Activated naive CD4-positive, alpha-beta T cell treated with anti-CD3 and anti-CD28 coated beads, Interleukin-2, amount 10 ng/mL, durations not matched to agents 7 days and 5 days (primary cell): ENCODE results near the gene RAB23.
A peak's percentile ranks its signal among the peaks of the same experiment; 100 is the strongest.

Experiments
- CTCF ChIA-PET: fragments of 350-600 bp; sonication (Branson Sonifier 250); formaldehyde crosslinking; loops from one replicate; lab custom pipeline; 2021; ENCODE audit warnings: antibody characterized with exemption; lab: Charles Lee
- DNase-seq: peaks from one replicate; pipeline ENCODE4 v3.0.0-alpha.2; 2020
- H3K27ac Mint-ChIP-seq: one replicate; pipeline ENCODE4 v1.8.0; 2021; ENCODE audit warnings: mild to moderate bottlenecking, moderate library complexity, mixed read lengths
- H3K27me3 Mint-ChIP-seq: one replicate; pipeline ENCODE4 v1.8.0; 2021; ENCODE audit warnings: mild to moderate bottlenecking, mixed read lengths
- H3K36me3 Mint-ChIP-seq: one replicate; pipeline ENCODE4 v1.8.0; 2021; ENCODE audit warnings: mixed read lengths
- H3K4me1 Mint-ChIP-seq: one replicate; pipeline ENCODE4 v1.8.0; 2021; ENCODE audit warnings: mixed read lengths
- H3K4me3 Mint-ChIP-seq: one replicate; pipeline ENCODE4 v1.8.0; 2021; ENCODE audit warnings: mild to moderate bottlenecking, moderate library complexity, mixed read lengths
- H3K9me3 Mint-ChIP-seq: one replicate; pipeline ENCODE4 v1.8.0; 2021; ENCODE audit warnings: mixed read lengths

The RAB23 gene

GRCh38 chr6:57182017-57182432, 40.1 kb downstream of the RAB23 start:
- Mint-ChIP-seq H3K4me1 (peaks cover 8% of the 10 kb centered on the region), H3K4me3 (no peak overlapping the region), H3K27ac (peak overlapping the region; percentile 4), H3K36me3 (peaks cover 39% of the 10 kb centered on the region), H3K9me3 (no peaks in the 10 kb centered on the region), H3K27me3 (no peaks in the 10 kb centered on the region)
- no peak for DNase-seq
- CTCF ChIA-PET, result interaction anchor here (0.9 kb wide), 1 partner anchor 16 kb away, joined by 4 read pairs; no protein-coding TSS in a partner anchor

GRCh38 chr6:57180596-57180995, 41.5 kb downstream of the RAB23 start:
- Mint-ChIP-seq H3K4me3 (no peak overlapping the region), H3K9me3 (no peaks in the 10 kb centered on the region), H3K27ac (no peak overlapping the region), H3K36me3 (peaks cover 39% of the 10 kb centered on the region), H3K4me1 (peaks cover 9% of the 10 kb centered on the region), H3K27me3 (no peaks in the 10 kb centered on the region)
- no peak for DNase-seq
- CTCF ChIA-PET, result no interaction called here

- Mint-ChIP-seq H3K9me3 (no peaks in the 10 kb centered on the region), H3K27ac (no peak overlapping the region), H3K4me1 (peaks cover 30% of the 10 kb centered on the region), H3K4me3 (no peak overlapping the region), H3K36me3 (peaks cover 24% of the 10 kb centered on the region), H3K27me3 (no peaks in the 10 kb centered on the region)
- DNase-seq, result no peak
- CTCF ChIA-PET, result no interaction called here
Observed at GRCh38 chr6:57177545-57178265, 44.4 kb downstream of the RAB23 start.

DNA sequence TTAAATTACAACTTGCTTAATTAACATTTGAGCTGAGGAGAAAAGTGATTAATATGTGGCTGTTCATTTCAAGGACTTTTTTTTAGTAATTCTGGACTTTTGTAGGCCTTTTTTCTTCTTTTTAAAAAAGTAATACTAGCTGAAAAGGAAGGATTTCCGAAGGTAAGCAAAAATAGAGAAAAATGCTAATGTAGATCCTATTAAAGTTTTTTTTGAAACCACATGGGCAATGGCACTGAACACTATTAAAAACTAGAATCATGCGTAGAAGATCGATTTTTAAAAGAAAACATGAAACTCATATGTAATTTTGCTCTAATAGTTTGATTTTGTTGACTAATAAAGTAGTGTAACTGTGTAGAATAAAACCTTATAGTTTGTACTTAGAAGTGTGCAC, 47.6 kb downstream of the RAB23 start:
- peaks cover 51% of the 10 kb centered on the region for H3K4me1 Mint-ChIP-seq
- DNase-seq, result no peak
- CTCF ChIA-PET, result interaction anchor here (1.2 kb wide), 1 partner anchor 13 kb away, joined by 3 read pairs; no protein-coding TSS in a partner anchor
- H3K4me3 Mint-ChIP-seq, result no peak overlapping the region
- no peaks in the 10 kb centered on the region for H3K27me3 Mint-ChIP-seq
- peaks cover 13% of the 10 kb centered on the region for H3K36me3 Mint-ChIP-seq
- H3K27ac Mint-ChIP-seq, result no peak overlapping the region
- no peaks in the 10 kb centered on the region for H3K9me3 Mint-ChIP-seq

- Mint-ChIP-seq H3K4me3 (peak overlapping the region; percentile 90), H3K27ac (peak overlapping the region; percentile 92), H3K36me3 (peaks cover 13% of the 10 kb centered on the region), H3K4me1 (peaks cover 50% of the 10 kb centered on the region), H3K27me3 (no peaks in the 10 kb centered on the region), H3K9me3 (no peaks in the 10 kb centered on the region)
- DNase-seq, result no peak
- CTCF ChIA-PET, result interaction anchor here (1.2 kb wide), 1 partner anchor 14 kb away, joined by 3 read pairs; no protein-coding TSS in a partner anchor
Observed at GRCh38 chr6:57173886-57174510, 48.1 kb downstream of the RAB23 start.

DNA sequence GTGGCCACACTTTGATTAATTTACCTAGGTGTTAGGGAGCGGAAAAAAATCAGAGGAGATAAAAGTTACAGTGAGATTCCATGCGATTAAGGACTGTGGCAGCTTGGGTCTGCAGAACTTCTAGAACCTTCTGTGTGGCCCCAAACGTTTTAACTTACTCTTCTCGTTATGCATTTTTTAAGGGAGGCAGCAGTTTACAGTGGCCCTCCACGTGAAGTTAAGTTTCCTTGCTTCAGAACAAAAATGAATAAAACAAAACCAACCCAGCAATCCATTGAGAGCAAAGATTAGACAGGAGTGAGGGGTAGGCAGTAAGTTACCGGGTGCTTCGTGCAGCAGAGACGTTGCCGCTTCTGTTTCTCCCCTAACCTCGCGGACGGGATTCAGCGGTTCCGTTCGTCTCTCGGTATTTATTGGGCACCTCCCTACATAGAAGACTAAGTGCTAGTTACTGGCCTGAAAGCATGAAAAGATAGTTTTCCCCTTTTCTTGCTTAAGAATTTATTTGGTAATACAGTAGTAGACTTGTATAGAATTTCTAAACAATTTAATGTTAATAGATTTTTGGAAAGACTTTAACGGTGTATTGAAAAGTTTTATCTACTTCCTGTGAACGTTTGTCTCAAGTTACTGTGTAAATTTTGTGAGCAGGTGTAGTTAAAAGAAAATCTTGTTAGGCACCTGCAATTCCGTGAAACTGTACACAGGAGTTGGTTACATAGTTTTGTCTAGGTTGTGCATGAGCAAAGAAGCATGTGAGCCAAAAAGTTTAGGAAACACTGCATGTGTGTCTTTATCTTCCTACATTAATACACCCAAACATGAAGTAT, 48.8 kb downstream of the RAB23 start:
- CTCF ChIA-PET, result interaction anchor here (1.2 kb wide), 1 partner anchor 15 kb away, joined by 3 read pairs; no protein-coding TSS in a partner anchor
- peaks cover 12% of the 10 kb centered on the region for H3K36me3 Mint-ChIP-seq
- H3K27ac Mint-ChIP-seq, result peak overlapping the region; percentile 92

GRCh38 chr6:57172136-57173055, 49.7 kb downstream of the RAB23 start, which contains the start of gene BAG2:
TSS of gene BAG2 (plus strand) at chr6:57172326. CDS start at chr6:57172698, 372 bp downstream.
- H3K27ac Mint-ChIP-seq, result peak within 1 kb of the TSS; percentile 92
- no peaks in the 10 kb centered on the region for H3K27me3 Mint-ChIP-seq

More for the DNA sequence above, 48.8 kb downstream of the RAB23 start:
- Mint-ChIP-seq H3K4me3 (peak overlapping the region; percentile 90), H3K27me3 (no peaks in the 10 kb centered on the region), H3K9me3 (no peaks in the 10 kb centered on the region), H3K4me1 (peaks cover 47% of the 10 kb centered on the region)
- DNase-seq, result peak; percentile 50

GRCh38 chr6:57165080-57165479, 57.0 kb downstream of the RAB23 start:
- no peaks in the 10 kb centered on the region for H3K27me3 Mint-ChIP-seq
- DNase-seq, result no peak
- H3K4me1 Mint-ChIP-seq, result peaks cover 3% of the 10 kb centered on the region
- H3K4me3 Mint-ChIP-seq, result no peak overlapping the region
- H3K36me3 Mint-ChIP-seq, result peaks cover 41% of the 10 kb centered on the region
- CTCF ChIA-PET, result no interaction called here
- peaks cover 11% of the 10 kb centered on the region for H3K9me3 Mint-ChIP-seq
- H3K27ac Mint-ChIP-seq, result peak overlapping the region; percentile 20

More at GRCh38 chr6:57172136-57173055, 49.7 kb downstream of the RAB23 start, which contains the start of gene BAG2:
- H3K9me3 Mint-ChIP-seq, result no peaks in the 10 kb centered on the region
- H3K4me1 Mint-ChIP-seq, result peaks cover 45% of the 10 kb centered on the region
- peaks cover 14% of the 10 kb centered on the region for H3K36me3 Mint-ChIP-seq
- DNase-seq, result peak; percentile 95
- peak within 1 kb of the TSS; percentile 90 for H3K4me3 Mint-ChIP-seq
- CTCF ChIA-PET, result interaction anchor here (0.8 kb wide), 1 partner anchor 265 kb away, joined by 3 read pairs; no protein-coding TSS in a partner anchor

- no peaks in the 10 kb centered on the region for H3K4me1 Mint-ChIP-seq
- peaks cover 41% of the 10 kb centered on the region for H3K36me3 Mint-ChIP-seq
- CTCF ChIA-PET, result no interaction called here
- no peak for DNase-seq
- no peak overlapping the region for H3K27ac Mint-ChIP-seq
- H3K27me3 Mint-ChIP-seq, result no peaks in the 10 kb centered on the region
- H3K4me3 Mint-ChIP-seq, result no peak overlapping the region
- H3K9me3 Mint-ChIP-seq, result peaks cover 11% of the 10 kb centered on the region
Observed at GRCh38 chr6:57163956-57164355, 58.2 kb downstream of the RAB23 start.

DNA sequence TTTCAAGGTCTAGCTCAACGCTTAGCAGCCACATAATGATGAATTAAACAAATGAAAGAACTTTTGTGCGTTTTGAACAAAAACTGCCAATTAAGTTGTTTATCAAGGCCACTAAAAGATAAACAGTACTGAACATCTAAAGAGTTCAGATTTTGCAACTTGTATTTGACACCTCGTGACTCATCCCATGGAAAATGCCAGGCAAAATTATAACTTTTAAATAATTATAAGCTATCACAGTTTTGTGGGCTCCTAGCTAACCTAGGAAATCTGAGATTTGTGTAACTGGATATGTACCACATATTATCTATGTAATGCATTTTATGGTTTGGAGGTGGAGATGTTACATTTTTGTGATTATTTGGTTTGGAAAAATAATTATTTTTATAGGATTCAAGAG, 59.6 kb downstream of the RAB23 start:
- CTCF ChIA-PET, result no interaction called here
- Mint-ChIP-seq H3K27me3 (no peaks in the 10 kb centered on the region), H3K4me3 (no peak overlapping the region), H3K4me1 (no peaks in the 10 kb centered on the region), H3K36me3 (peaks cover 46% of the 10 kb centered on the region), H3K27ac (no peak overlapping the region), H3K9me3 (peaks cover 11% of the 10 kb centered on the region)
- no peak for DNase-seq

DNA sequence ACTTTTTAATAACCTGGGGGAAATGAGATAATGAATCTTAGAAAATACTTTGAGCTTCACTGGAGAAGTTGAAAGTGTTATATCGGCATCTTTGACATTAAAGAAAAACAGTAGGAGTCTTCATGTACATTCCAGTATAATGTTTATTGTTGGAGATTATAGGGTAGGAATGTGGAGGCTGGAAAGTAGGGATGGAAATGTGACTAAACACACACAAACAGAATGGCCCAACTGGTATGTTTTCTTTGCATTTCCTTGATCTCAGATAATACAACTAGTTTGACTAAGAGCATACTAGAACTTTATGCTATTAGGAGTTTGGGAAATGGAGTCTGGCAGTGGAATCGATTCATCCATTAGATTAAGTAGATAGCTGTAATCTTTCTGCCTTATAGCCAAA, 60.1 kb downstream of the RAB23 start:
- peaks cover 11% of the 10 kb centered on the region for H3K9me3 Mint-ChIP-seq
- H3K27ac Mint-ChIP-seq, result no peak overlapping the region
- peaks cover 44% of the 10 kb centered on the region for H3K36me3 Mint-ChIP-seq
- CTCF ChIA-PET, result no interaction called here
- no peaks in the 10 kb centered on the region for H3K4me1 Mint-ChIP-seq
- no peaks in the 10 kb centered on the region for H3K27me3 Mint-ChIP-seq
- no peak for DNase-seq
- no peak overlapping the region for H3K4me3 Mint-ChIP-seq

DNA sequence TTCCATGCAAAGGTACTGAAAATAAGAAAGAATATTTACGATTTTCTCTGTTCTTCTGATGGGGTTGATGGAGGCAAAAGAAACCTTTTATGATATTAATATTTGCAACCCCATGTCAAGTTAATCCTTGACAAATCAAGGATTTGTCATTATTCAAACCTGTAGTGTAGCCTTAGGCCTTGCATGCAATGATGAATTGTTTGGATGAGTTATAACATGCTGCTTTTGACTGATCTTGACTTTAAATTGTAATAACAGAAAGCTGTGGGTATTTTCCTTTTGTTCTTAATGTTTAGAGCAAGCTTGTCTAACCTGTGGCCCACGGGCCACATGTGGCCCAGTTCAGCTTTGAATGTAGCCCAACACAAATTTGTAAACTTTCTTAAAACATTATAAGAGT, 63.0 kb downstream of the RAB23 start:
- Mint-ChIP-seq H3K4me3 (no peak overlapping the region), H3K4me1 (no peaks in the 10 kb centered on the region), H3K27me3 (no peaks in the 10 kb centered on the region), H3K36me3 (peaks cover 39% of the 10 kb centered on the region), H3K27ac (no peak overlapping the region), H3K9me3 (peaks cover 4% of the 10 kb centered on the region)
- CTCF ChIA-PET, result no interaction called here
- no peak for DNase-seq

DNA sequence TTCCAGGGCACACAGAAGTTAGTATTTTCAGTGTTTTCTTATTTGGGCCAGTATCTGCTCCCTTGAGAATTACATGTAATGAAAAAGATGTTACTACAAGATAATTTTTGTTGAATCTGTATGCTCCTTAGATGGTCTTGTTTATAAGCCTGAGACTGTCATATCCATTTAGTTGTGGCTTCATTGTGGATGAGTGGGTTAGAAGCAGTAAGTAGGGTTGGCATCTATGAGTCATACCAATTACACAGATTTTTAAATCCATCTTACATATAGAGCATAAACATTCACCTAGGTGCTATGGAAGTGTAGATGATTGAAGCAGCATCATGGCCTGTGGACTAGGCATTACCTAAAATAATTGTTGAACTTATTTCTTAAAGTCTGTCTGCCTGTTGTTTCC, 63.4 kb downstream of the RAB23 start:
- H3K27me3 Mint-ChIP-seq, result no peaks in the 10 kb centered on the region
- no peak overlapping the region for H3K27ac Mint-ChIP-seq
- H3K9me3 Mint-ChIP-seq, result peaks cover 2% of the 10 kb centered on the region
- CTCF ChIA-PET, result interaction anchor here (1.4 kb wide), 1 partner anchor 8 kb away, joined by 3 read pairs; no protein-coding TSS in a partner anchor
- peaks cover 37% of the 10 kb centered on the region for H3K36me3 Mint-ChIP-seq
- no peak for DNase-seq
- H3K4me3 Mint-ChIP-seq, result no peak overlapping the region
- H3K4me1 Mint-ChIP-seq, result no peaks in the 10 kb centered on the region
